NCI-H82 treated with DMSO at 0.1 percent for 48 hours (cell line): ENCODE measurements around the gene ABCF3.
A peak's percentile ranks its signal among the peaks of the same experiment; 100 is the strongest.

Experiments used
- DNase-seq: peaks from one replicate; lab custom pipeline; 2025; ENCODE audit not compliant: unreplicated experiment; lab: John Stamatoyannopoulos, UW

ABCF3 gene

GRCh38 chr3:184230603-184231528, 44.9 kb downstream of the ABCF3 start:
- DNase-seq, result no peak

DNA sequence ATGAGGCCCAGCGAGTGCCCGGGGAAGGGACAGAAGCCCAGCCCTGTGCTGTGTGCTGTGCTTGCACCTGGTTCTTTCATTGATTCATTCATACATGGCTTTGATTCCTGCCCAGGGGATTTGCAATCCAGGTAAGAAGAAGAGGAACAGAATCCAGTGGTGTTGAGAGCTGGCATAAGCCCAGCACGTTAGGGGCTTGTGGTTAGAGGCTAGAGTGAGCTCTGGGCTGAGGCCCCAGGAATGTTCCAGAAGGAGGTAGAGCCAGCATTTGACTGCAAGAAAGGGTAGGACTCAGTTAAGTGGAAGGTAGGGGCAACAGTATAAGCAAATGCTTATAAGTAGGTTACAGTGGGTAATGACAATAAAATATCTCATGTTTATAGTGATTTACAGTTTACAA, 45.7 kb downstream of the ABCF3 start:
- no peak for DNase-seq

- no peak for DNase-seq
Measured at GRCh38 chr3:184233127-184233843, 47.3 kb downstream of the ABCF3 start.

DNA sequence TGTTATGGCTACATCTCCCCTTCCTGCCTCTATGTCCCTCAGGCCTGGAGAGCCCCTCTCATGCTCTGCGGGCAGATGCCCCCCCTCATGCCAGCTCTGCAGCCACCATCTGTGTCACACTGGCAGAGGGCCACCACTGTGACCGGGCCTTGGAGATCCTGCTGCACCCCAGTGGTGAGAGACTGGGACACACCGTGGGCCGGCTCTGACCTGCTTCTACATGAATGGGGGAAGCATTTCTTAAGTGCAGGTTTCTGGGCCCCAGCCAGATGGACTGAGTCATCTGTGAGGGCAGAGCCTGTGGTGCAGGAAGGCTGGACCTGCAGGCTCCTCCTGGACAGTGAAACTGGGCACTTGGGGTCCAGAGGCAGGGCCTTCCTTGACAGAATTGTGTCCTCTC, 48.2 kb downstream of the ABCF3 start:
- DNase-seq, result no peak

DNA sequence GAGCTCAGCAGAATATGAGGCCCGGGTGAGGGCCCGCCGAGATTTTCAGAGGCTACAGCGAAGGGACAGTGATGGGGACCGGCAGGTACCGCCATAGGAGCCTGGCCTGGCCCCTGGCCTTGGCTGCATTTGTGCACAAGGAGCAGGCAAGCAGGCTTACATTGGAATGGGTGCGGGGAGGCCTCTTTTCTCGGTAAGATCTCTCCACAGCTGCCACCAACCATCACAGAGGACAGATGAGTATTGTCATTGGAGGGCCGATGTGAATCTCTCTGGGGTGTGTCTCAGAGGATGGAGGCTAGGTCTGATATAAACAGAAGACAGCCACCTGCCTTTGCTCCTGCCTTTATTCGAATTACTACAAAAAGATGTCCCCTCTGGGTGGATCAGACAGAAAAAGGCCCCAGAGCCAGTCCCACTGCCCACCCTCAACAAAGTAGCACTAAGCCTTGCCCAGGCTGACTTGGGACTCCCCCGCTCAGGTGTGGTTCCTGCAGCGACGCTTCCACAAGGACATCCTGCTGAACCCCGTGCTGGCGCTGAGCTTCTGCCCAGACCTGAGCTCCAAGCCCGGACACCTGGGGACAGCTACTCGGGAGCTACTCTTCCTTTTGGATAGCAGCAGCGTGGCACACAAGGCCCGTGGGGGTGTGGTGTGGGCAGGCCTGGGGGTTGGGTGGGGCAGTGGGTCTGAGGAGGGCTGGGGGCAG, 48.8 kb downstream of the ABCF3 start:
- no peak for DNase-seq

DNA sequence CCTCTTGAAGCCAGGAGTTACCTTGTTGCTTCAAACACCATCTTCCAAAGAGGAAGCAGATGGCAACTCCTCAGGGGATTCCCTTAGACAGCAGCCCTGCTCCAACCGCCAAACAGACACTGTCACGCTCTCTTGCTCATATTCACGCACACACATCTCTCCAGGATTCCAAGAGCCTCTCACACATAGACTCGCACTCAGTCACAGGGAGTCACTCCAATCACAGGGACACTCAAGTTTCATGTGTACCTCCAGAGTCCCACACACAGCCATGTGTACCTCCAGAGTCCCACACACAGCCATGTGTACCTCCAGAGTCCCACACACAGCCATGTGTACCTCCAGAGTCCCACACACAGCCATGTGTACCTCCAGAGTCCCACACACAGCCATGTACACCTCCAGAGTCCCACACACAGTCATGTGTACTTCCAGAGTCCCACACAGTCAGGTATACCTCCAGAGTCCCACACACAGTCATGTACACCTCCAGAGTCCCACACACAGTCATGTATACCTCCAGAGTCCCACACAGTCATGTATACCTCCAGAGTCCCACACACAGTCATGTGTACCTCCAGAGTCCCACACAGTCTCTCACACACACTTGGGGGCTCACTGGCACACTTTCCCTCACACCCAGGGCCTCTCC, 49.5 kb downstream of the ABCF3 start:
- peak; percentile 34 for DNase-seq

GRCh38 chr3:184236033-184236410, 50.0 kb downstream of the ABCF3 start:
- DNase-seq, result no peak

DNA sequence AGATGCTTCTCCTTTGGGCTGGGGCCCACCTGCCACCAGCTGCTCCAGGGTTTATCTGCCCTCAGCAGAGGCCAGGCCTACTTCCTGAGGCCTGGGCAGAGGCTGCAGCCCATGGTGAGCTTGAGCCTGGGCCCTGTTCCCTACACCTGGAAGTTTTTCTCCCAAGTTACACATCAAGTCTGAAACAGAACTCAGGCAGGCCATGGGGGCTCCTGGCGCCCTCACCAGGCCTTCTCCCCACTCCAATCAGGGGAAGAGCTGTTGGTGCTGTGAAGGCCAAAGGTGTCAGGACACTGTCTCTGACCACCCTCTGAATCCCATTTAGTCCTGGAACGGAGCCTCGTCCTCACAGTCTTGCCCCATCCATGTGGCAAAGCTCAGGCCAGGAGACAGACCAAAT, 50.6 kb downstream of the ABCF3 start:
- no peak for DNase-seq

- DNase-seq, result no peak
Measured at GRCh38 chr3:184237211-184237610, 51.2 kb downstream of the ABCF3 start.

DNA sequence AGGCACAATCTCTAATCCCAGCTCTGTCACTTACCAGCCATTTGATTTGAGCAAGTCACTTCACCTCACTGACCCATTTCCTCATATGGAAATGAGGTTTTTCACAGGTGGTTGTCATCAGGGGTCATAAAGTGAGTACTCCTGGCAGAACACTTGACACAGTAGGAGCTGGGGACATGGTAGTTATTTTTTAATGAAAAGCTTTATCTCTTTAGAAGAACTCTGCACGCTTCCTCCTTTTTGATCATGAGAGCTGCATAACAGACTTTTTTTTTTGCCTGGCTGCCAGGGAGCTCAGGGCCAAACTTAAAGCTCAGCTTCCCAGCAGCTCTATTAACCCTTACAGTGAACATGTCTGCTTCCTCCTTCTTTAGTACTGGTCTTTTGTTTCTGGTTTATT, 51.8 kb downstream of the ABCF3 start:
- no peak for DNase-seq

DNA sequence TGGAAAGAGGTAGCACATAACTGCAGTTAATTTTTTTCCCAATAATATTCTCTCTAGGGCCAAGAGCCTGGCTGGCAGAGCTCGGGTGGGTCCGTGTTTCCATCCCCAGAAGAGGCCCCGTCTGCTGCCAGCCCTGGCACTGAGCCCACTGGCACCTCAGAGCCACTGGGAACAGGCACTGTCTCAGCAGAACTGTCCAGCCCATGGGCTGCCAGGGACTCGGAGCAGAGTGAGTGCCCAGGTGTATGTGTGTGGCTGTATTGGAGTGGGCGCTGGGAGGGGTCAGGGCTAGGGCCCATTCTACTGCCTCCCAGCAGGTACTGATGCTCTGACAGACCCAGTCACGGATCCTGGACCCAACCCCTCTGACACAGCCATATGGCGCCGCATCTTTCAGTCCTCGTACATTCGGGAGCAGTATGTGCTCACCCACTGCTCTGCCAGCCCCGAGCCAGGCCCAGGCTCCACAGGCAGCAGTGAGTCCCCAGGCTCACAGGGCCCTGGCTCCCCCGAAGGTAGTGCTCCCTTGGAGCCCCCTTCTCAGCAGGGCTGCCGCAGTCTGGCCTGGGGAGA, 52.3 kb downstream of the ABCF3 start:
- DNase-seq, result no peak

DNA sequence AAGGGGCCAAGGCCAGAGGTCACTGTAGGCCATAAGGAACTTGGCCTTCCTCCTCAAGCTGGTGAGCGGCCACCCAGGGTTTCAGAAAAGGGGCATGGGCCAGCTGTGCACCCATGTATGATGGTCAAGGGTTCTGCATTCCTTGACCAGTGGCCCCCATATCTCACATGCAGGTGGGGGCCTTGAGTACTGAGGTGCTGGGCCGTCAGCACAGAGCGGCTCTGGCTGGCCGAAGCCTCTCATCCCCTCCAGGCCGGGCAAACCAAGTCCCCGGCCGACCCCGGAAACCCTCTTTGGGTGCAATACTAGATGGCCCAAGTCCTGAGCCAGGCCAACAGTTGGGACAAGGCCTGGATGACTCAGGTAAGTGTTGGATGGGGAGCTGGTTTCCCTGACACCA, 53.2 kb downstream of the ABCF3 start:
- DNase-seq, result no peak

- no peak for DNase-seq
Measured at GRCh38 chr3:184239708-184240107, 53.7 kb downstream of the ABCF3 start.

- DNase-seq, result no peak
Measured at GRCh38 chr3:184240384-184241140, 54.6 kb downstream of the ABCF3 start.

DNA sequence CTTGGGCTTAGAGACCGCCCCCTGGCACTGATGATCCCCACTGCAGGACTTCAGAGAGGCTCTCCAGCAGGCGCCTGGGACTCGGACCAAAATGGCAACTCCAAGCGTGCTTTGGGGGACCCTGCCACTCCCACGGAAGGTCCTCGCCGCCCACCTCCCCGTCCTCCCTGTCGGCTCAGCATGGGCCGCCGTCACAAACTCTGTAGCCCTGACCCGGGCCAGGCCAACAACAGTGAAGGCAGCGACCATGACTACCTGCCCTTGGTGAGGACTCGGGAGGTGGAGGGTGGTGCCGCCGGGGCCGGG, 55.1 kb downstream of the ABCF3 start:
- no peak for DNase-seq

DNA sequence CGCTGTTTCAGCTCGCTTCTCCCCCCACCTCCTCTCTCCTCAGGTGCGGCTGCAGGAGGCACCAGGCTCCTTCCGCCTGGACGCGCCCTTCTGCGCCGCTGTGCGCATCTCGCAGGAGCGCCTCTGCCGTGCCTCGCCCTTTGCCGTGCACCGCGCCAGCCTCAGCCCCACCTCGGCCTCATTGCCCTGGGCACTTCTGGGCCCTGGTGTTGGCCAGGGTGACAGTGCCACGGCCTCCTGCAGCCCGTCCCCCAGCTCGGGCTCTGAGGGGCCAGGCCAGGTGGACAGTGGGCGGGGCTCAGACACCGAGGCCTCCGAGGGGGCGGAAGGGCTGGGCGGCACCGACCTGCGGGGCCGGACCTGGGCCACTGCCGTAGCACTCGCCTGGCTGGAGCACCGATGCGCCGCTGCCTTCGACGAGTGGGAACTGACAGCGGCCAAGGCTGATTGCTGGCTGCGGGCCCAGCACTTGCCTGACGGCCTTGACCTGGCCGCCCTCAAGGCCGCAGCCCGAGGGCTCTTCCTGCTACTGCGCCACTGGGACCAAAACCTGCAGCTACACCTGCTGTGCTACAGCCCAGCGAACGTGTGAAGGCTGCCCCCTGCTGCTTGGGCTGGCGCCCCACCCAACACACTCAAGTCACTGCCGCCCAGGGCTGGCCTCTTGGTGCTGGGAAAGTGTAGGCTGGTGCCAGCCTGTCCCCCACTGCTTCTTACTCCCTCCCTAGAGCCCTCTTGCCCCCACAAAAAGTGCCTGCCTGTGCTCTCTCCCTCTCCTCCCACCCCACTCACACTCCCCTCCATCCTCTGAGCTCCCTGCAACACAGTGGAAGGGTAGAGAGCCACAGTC, 55.7 kb downstream of the ABCF3 start:
- DNase-seq, result no peak

GRCh38 chr3:184242297-184242685, 56.3 kb downstream of the ABCF3 start:
- no peak for DNase-seq
